OCI-LY1 (cell line): ENCODE measurements around the gene COL9A2.

ENCODE experiments used
- CTCF ChIP-seq: fragments of 200-600 bp; sonication (generic), shearing (Covaris generic); IDR thresholded peaks from 2 replicates; pipeline ENCODE4 v1.5.1; 2017; ENCODE audit warnings: mild to moderate bottlenecking, antibody characterized with exemption, low read length, moderate library complexity, mixed read lengths
- EZH2 ChIP-seq: fragments of 200-600 bp; sonication (generic), shearing (Covaris generic); IDR thresholded peaks from 2 replicates; pipeline ENCODE4 v1.8.0; 2017; ENCODE audit warnings: borderline replicate concordance, mixed run types, mild to moderate bottlenecking, antibody characterized with exemption, low read length, moderate library complexity, mixed read lengths

DNA sequence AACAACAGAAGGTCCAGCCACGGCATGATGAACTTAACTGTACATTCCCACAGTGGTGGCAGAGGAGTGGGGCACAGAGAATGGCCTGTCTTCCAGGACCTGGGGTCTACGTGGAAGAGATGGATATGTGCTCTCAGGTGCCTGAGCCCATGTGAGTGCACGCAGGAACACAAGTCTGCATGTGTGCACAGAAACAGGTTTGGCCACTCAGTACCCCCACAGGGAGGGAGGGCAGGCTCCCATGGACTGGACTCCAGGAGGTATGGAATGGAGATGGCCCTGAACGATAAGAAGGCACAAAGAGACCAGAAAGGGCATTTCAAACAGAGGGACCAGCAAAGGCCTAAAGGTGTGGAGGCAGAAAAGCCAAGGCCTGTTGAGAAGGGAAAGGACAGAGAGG is 10.8 kb downstream of the COL9A2 start:
- TF ChIP-seq CTCF = no peak
- TF ChIP-seq EZH2 = no peak
